Lower lobe of right lung (tissue), 2 donors: ENCODE results near the gene RAPSN. TPM values are rescaled to one million over a fixed set of nuclear protein-coding genes. Genes with fewer than 3 reads are reported as not detected.
A peak's percentile ranks its signal among the peaks of the same experiment; 100 is the strongest.

ENCODE experiments used
- ATAC-seq, 2 donors: fragments of 200-7000 bp; cut with Tn5 transposase; one replicate each; pipeline ENCODE4 v1.9.1; 2020 to 2022; ENCODE audit warnings: mild to moderate bottlenecking in 2 of 2, moderate library complexity in 2 of 2
- DNase-seq: peaks from one replicate; pipeline ENCODE4 v3.0.0-alpha.2; 2020
- H3K27ac ChIP-seq: fragments of 200-600 bp; one replicate; pipeline ENCODE4 v1.8.0; 2022
- H3K27me3 ChIP-seq: fragments of 200-600 bp; one replicate; pipeline ENCODE4 v1.8.0; 2022; ENCODE audit warnings: low read depth
- H3K36me3 ChIP-seq: fragments of 200-600 bp; one replicate; pipeline ENCODE4 v1.8.0; 2022; ENCODE audit warnings: mild to moderate bottlenecking
- H3K4me1 ChIP-seq: fragments of 200-600 bp; one replicate; pipeline ENCODE4 v1.8.0; 2022
- H3K4me3 ChIP-seq: fragments of 200-600 bp; one replicate; pipeline ENCODE4 v1.8.0; 2022; ENCODE audit warnings: mild to moderate bottlenecking
- H3K9me3 ChIP-seq: fragments of 200-600 bp; one replicate; pipeline ENCODE4 v1.8.0; 2022
- intact Hi-C: fragments of 100-400 bp; cut with DNase I; formaldehyde crosslinking; loops from one replicate; pipeline ENCODE4 v1.11.0; 2022
- total RNA-seq: library from RNA; stranded (reverse); fragmentation: NEBNext Ultra II Directional; extraction: Animal tissue kit (Norgen Biotek cat#: 25700); gene quantifications from one replicate; pipeline ENCODE4 v1.2.1, GENCODE V29; 2021
- TF ChIP-seq, protein P1 (sequence below): fragments of 200-600 bp; IDR thresholded peaks from one replicate; pipeline ENCODE4 v1.8.0; 2022; ENCODE audit warnings: antibody characterized with exemption, mild to moderate bottlenecking
- donor health status: DM: no; HTN: yes; CAD: no; lungs with severe emphysema.

RAPSN gene
- total RNA-seq, 1 donor from 2014 or later = 1.2 TPM

DNA sequence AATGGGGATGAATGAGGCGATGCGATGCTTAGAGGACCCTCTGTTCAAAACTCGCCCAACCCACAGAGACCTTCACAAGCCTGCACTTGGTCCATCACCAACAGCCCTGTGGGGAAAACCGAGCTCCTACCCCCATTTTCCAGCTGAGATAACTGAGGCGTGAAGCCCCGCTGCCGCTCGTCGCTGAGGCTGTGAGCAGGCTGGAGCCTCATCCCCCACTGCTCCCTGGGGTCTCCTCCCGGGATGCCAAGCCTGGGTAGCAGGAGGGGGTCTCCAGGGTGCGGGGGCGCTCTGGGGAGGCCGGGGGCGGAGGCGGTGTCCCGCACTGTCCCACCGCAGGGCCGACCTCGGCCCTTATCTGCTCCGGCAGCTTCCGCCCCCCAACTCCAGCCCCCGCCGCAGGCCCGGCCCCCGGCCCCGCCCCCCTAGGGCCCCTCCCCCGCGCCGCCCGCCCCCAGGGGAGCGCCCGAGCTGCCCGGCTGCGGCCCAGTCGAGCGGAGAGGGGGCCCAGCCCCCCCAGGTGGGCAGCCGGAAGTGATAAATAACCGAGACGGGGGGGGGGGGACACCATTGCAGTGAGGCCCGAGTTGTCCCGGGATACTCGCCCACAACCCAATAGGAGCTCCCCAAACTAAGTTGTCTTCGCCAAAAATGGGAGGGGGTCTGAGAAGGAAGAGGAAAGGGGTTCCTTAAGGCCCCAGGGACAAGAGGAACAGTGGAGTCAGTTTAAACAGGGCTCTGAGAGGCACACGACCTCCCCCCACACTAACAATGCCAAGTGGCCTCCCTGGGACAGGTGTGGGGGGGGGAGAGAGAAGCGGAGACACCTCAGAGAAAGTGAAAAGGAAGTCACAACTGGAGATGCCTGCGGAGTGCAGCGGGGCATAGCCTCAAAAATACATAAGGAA lies 48.8 kb downstream of the RAPSN start:
- Histone ChIP-seq H3K4me1 (peaks cover 31% of the 10 kb centered on the region), H3K36me3 (no peaks in the 10 kb centered on the region), H3K27me3 (no peaks in the 10 kb centered on the region), H3K9me3 (no peaks in the 10 kb centered on the region), H3K4me3 (peak overlapping the region; percentile 61), H3K27ac (peak overlapping the region; percentile 75)
- no peak for DNase-seq
- TF ChIP-seq, protein P1, sequence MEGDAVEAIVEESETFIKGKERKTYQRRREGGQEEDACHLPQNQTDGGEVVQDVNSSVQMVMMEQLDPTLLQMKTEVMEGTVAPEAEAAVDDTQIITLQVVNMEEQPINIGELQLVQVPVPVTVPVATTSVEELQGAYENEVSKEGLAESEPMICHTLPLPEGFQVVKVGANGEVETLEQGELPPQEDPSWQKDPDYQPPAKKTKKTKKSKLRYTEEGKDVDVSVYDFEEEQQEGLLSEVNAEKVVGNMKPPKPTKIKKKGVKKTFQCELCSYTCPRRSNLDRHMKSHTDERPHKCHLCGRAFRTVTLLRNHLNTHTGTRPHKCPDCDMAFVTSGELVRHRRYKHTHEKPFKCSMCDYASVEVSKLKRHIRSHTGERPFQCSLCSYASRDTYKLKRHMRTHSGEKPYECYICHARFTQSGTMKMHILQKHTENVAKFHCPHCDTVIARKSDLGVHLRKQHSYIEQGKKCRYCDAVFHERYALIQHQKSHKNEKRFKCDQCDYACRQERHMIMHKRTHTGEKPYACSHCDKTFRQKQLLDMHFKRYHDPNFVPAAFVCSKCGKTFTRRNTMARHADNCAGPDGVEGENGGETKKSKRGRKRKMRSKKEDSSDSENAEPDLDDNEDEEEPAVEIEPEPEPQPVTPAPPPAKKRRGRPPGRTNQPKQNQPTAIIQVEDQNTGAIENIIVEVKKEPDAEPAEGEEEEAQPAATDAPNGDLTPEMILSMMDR = no peak
- peak; percentile 80 to 85 for ATAC-seq
- intact Hi-C loops = no loop called here

GRCh38 chr11:47398551-47398950 lies 50.4 kb downstream of the RAPSN start:
- H3K36me3 ChIP-seq = no peaks in the 10 kb centered on the region
- H3K4me1 ChIP-seq = peaks cover 45% of the 10 kb centered on the region
- DNase-seq (no peak), ATAC-seq (no peak)
- H3K27ac ChIP-seq = no peak overlapping the region
- H3K4me3 ChIP-seq = no peak overlapping the region
- H3K9me3 ChIP-seq = no peaks in the 10 kb centered on the region
- TF ChIP-seq, protein P1 = no peak
- intact Hi-C loops = no loop called here
- H3K27me3 ChIP-seq = no peaks in the 10 kb centered on the region

GRCh38 chr11:47398011-47398410 lies 50.9 kb downstream of the RAPSN start:
- ATAC-seq (no peak), DNase-seq (no peak)
- H3K9me3 ChIP-seq = no peaks in the 10 kb centered on the region
- H3K4me3 ChIP-seq = no peak overlapping the region
- TF ChIP-seq, protein P1 = no peak
- peaks cover 50% of the 10 kb centered on the region for H3K4me1 ChIP-seq
- no peak overlapping the region for H3K27ac ChIP-seq
- no peaks in the 10 kb centered on the region for H3K36me3 ChIP-seq
- intact Hi-C loops = no loop called here
- H3K27me3 ChIP-seq = no peaks in the 10 kb centered on the region

DNA sequence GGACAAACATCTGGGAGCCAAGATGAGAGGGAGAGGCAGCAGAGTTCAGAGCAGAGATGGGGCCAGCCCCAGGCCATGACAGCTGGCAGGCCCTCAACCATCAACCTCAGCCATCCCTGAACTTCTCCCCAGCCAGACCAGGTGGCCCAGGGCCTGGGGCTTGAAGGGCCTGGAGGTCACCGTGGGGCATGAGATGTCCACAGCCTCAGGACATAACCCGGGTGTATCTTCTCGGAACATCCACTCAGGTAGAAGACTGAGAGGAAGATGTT lies 53.0 kb downstream of the RAPSN start:
- Histone ChIP-seq H3K36me3 (no peaks in the 10 kb centered on the region), H3K4me1 (peaks cover 59% of the 10 kb centered on the region), H3K4me3 (no peak overlapping the region), H3K9me3 (no peaks in the 10 kb centered on the region), H3K27ac (peak overlapping the region; percentile 93), H3K27me3 (no peaks in the 10 kb centered on the region)
- DNase-seq (no peak), ATAC-seq (no peak)
- intact Hi-C loops = no loop called here
- TF ChIP-seq, protein P1 = no peak

- ATAC-seq = no peak
- TF ChIP-seq, protein P1 = no peak
- Histone ChIP-seq H3K27ac (peak overlapping the region; percentile 93), H3K4me1 (peaks cover 59% of the 10 kb centered on the region), H3K4me3 (peak overlapping the region; percentile 40), H3K36me3 (no peaks in the 10 kb centered on the region), H3K27me3 (no peaks in the 10 kb centered on the region), H3K9me3 (no peaks in the 10 kb centered on the region)
- DNase-seq = no peak
- intact Hi-C loops = no loop called here
These were observed 53.5 kb downstream of the RAPSN start for GRCh38 chr11:47395223-47396048.
